Measurements from ENCODE around the gene GRIP2.

Gene GRIP2

DNA sequence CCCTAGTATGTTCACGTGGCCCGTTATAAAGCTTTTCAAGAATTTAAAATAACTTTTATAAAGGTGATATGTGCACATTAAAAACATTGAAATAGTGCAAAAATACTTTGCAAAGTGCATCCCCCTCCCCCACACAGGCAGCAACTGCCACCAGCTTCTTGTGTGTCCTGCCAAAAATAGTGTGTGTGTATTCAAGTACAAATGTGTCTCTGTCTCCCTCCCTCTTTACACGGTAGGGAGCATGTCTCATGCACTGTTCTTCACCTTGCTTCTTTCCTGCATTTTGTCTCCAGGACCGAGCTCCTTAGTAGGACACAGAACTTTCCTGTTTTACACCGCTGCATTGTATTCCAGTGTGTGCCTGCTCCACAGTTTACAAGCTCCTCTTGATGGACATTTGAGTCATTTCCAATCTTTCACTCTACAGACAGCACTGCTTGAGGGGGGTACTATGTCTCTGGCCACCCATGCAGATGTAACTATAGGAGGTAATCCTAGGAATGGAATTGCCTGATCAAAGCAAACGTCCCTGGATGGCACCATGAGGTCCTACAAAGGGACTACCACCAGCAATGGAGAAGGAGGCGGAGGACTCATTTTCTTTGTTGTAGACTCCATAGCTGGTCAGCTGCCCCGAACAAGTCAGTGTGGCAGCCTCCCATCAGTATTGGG is 85.4 kb downstream of the GRIP2 start:
- H3K36me3 ChIP-seq (ENCODE audit: insufficient read depth, low read length): no peaks in the 10 kb centered on the region

DNA sequence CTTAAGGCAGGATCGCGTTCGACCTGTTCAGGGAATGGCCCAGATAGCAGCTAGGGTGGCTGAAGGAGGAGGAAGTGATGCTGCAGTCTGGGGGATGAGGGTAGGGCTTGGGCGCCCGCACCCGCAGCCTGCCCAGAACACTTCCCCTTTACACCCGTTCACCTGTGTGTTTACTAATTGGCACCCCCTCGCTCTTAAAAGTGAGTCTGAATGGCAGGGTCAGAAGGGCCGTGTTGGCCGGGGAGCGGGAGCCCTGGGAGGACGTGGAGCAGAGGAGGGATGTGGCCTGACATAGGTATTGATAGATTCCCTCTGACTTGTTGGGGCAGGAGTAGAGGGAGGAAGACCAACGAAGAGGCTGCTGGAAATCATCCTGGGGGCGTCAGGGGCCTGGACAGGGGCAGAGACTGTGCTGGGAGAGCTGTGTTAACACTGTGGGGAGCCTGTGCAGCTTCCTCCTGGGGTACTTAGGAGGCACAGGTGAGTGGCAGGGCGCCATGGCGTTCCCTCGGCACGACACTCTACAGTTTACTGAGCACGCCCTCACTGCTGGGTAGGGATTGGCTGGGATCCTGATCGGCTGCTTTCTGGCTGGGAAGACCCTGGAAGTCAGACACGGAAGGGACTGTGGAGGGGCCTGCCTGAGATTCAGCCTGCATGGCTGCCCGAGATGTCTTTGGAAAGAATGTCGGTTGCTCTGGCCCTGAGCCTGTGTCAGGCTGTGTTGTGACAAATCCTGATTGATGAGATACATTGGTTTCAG is 86.1 kb downstream of the GRIP2 start:
- Histone ChIP-seq H3K9me3 (ENCODE audit: low read length) (no peaks in the 10 kb centered on the region), H3K4me1 (ENCODE audit: insufficient read depth, low read length) (peaks cover 21% of the 10 kb centered on the region), H3K27me3 (ENCODE audit: insufficient read depth, low read length) (no peaks in the 10 kb centered on the region), H3K4me3 (ENCODE audit: low read length) (no peak overlapping the region), H2AFZ (ENCODE audit: low read depth, low read length) (no peak overlapping the region), H3K36me3 (ENCODE audit: insufficient read depth, low read length) (no peaks in the 10 kb centered on the region)

More for the DNA sequence above, 85.4 kb downstream of the GRIP2 start:
- H3K4me1 ChIP-seq (ENCODE audit: insufficient read depth, low read length): peaks cover 21% of the 10 kb centered on the region
- H2AFZ ChIP-seq (ENCODE audit: low read depth, low read length): no peak overlapping the region
- H3K4me3 ChIP-seq (ENCODE audit: low read length): no peak overlapping the region
- no peaks in the 10 kb centered on the region for H3K9me3 ChIP-seq (ENCODE audit: low read length)
- H3K27me3 ChIP-seq (ENCODE audit: insufficient read depth, low read length): no peaks in the 10 kb centered on the region

DNA sequence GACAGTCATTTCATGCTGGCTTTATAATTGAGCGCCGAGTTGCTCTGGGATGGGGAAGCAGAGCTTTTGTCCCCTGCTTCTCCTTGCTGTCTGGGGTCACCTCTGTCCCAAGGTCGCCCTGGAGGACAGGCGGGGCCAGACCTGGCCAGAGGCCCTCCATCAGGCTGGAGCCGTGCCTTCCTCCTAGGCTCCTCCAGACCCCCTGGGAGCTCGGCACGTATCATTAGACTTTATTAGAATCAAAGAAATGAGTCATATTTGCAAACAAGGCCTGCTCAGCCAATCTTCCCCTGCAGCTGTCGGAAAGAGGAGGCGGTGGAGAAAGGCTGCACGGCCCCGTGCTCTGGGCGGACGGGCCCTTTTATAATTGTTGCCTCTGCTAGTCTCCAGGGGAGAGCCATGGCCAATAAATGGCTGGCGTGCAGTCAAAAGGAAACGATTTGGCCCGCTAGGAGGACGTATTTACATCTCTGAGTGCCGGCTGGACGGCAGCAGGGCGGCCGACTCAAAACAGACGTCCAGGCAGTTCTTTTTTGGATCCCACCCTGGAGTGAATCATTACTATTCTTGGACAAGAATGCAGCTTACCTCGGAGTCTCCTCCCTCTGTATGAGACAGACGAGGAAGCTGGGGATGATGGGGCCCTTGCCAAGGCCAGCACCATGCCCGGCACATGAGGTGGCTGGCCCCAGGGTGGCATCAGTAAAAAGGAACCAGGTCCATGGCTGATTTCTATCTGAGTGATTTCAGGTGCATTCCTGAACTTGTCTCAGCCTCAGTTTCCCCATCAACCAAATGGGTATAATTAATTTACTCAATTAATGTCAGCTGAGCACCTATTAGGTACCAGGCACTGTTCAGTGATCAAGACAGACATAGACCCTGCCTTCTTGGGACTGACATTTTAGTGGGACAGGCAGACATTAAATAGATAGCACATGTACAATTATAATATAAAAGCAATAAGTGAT is 87.1 kb downstream of the GRIP2 start:
- peak overlapping the region; percentile 29 for H2AFZ ChIP-seq (ENCODE audit: low read depth, low read length)
- H3K4me3 ChIP-seq (ENCODE audit: low read length): peak overlapping the region; percentile 23
- H3K36me3 ChIP-seq (ENCODE audit: insufficient read depth, low read length): no peaks in the 10 kb centered on the region
- no peaks in the 10 kb centered on the region for H3K27me3 ChIP-seq (ENCODE audit: insufficient read depth, low read length)
- H3K9me3 ChIP-seq (ENCODE audit: low read length): peaks cover 2% of the 10 kb centered on the region
- H3K4me1 ChIP-seq (ENCODE audit: insufficient read depth, low read length): peaks cover 21% of the 10 kb centered on the region

DNA sequence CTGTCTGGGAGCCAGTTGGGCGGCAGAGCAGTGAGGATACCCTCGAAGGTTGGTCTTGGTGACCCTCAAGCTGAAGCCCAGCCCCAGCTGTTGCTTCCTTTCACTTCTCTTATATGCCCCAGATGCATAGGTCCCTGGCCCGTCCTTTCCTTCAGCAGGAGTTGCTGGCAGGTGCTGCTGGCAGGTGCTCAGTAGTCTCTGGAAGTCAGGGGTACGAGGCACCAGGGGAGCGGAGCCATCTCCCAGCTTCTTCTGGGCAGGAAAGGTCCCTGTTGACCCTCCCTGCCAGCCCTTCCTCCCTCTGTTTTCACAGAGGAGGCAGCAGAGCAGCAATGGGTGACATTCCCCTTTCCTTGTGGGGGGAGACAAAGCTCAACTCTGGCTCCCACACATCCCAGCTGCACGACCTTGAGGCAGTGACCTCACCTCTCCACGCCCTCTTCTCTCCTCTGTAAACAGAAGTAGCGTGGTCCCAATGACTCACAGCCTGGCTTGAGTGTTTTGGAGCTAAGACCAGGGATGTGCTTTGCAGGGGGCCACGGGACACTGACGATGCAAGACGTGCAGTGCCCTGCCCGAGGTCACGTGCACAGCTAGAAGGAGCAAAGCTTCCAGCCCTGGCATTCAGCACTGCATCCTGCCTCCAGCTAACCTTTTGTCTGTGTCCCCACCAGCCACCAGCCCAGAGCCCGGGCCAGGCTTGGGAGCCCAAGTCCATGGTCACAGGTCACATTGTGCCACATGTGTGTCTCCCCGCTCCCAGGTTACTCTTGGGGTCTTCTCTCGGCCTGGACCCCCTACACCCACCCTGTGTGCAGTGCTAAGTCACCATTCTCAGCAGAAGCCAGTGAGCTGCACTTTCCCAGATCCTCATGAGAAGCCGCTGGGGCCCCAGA is 88.0 kb downstream of the GRIP2 start:
- Histone ChIP-seq H2AFZ (ENCODE audit: low read depth, low read length) (peak overlapping the region; percentile 29), H3K9me3 (ENCODE audit: low read length) (peaks cover 7% of the 10 kb centered on the region), H3K4me1 (ENCODE audit: insufficient read depth, low read length) (peaks cover 21% of the 10 kb centered on the region), H3K4me3 (ENCODE audit: low read length) (no peak overlapping the region), H3K27me3 (ENCODE audit: insufficient read depth, low read length) (no peaks in the 10 kb centered on the region), H3K36me3 (ENCODE audit: insufficient read depth, low read length) (peaks cover 3% of the 10 kb centered on the region)

DNA sequence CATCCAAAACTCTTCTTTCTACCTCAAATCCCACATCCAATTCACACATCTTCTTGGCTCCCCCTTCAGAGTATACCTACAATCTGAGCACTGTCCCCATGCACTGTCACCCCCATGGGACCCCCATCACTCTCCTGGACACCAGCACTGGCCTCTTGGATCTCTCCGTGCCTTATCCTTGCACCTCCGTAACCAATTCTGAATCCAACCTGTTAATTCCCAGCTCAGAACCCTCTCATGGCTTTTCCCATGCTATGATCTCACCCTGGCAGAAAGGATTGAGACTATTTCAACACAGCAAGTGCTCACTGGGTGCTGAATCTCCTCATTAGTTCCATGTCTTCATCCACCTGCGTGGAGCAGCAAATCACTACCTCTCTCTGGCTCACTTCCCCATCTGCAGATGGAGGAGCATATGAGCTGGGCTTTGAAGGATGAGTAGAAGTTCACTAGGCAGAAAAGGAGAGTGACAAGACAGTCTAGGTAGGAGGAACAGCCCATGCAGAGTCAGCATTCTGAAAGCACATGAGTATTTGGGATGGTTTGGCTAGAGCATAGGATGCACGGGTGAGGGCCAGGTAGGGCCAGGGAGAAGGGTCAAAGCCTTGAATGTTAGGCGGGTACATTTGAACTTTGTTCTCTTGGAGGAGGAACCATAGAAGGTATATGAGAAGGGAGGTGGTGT is 89.1 kb downstream of the GRIP2 start:
- Histone ChIP-seq H3K9me3 (ENCODE audit: low read length) (peaks cover 7% of the 10 kb centered on the region), H3K36me3 (ENCODE audit: insufficient read depth, low read length) (peaks cover 6% of the 10 kb centered on the region), H3K27me3 (ENCODE audit: insufficient read depth, low read length) (no peaks in the 10 kb centered on the region), H2AFZ (ENCODE audit: low read depth, low read length) (no peak overlapping the region), H3K4me3 (ENCODE audit: low read length) (no peak overlapping the region), H3K4me1 (ENCODE audit: insufficient read depth, low read length) (peaks cover 21% of the 10 kb centered on the region)

DNA sequence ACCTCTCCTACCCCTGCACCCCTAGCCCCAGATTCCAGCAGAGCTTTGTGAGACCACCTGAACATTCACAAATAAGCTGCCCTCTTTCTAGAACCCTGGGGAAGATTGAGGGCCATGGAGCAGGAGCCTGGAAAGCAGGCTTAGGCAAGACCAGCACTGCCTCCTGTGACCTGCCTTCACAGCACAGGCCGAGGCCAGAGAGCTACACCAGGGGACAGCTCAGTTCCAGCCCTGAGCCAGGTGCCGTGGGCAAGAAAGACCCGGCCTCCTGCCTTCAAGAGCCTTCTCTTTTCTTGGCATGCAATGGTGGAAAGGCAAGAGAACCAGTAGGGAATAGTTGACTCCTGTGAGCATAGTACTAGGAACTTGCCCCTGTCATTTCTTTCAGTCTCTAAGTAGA is 89.6 kb downstream of the GRIP2 start:
- Histone ChIP-seq H2AFZ (ENCODE audit: low read depth, low read length) (no peak overlapping the region), H3K27me3 (ENCODE audit: insufficient read depth, low read length) (no peaks in the 10 kb centered on the region), H3K4me1 (ENCODE audit: insufficient read depth, low read length) (peaks cover 21% of the 10 kb centered on the region), H3K36me3 (ENCODE audit: insufficient read depth, low read length) (peaks cover 11% of the 10 kb centered on the region), H3K9me3 (ENCODE audit: low read length) (peaks cover 7% of the 10 kb centered on the region), H3K4me3 (ENCODE audit: low read length) (no peak overlapping the region)

DNA sequence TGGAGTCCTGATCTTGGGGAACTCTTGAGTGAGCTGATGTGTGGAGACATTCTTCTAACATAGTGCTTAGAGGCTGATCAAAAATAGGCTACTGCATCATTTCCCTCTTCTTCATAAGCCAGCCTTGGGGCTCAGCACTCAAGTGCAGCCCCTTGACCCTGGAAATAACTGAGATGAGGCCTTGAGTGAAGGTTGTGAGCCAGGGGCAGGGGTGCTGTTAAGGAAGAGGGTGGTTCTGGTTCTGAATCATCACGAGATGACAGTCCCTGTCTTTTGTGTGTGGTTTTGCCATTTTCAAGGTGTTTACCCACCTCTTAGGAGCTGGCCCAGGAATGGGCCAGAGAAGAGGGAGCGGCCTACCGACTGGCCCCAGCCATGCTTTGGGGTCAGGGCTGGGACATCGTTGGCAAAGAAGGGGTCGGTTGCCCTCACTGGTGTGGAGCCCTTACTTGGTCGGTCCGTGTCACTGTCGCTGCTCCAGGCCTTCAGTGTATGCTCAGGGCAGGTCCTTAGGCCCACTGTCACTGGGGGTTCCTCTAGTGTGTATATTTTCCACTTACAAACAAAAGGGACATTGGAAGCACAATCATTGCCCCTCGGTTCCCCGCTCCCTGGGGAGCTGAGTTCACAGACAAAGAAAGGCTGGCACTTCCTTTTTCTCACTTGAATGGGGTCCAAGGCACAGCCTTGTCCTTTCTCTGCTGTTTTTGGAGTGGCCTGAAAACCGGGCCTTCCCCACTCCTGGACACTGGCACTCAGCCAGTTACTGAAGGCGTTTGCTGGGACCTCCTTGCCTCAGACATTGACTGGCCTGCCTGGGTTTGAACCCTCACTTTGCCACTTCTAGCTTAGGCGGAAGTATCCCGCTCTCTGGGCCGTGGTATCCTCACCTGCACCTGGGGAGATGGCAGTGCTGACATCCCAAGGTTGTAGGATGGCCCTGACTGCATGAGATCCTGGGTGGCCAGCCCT is 91.1 kb downstream of the GRIP2 start:
- H3K4me1 ChIP-seq (ENCODE audit: insufficient read depth, low read length): peaks cover 18% of the 10 kb centered on the region
- peaks cover 9% of the 10 kb centered on the region for H3K9me3 ChIP-seq (ENCODE audit: low read length)
- H2AFZ ChIP-seq (ENCODE audit: low read depth, low read length): no peak overlapping the region
- H3K36me3 ChIP-seq (ENCODE audit: insufficient read depth, low read length): peaks cover 11% of the 10 kb centered on the region
- no peak overlapping the region for H3K4me3 ChIP-seq (ENCODE audit: low read length)
- H3K27me3 ChIP-seq (ENCODE audit: insufficient read depth, low read length): no peaks in the 10 kb centered on the region

DNA sequence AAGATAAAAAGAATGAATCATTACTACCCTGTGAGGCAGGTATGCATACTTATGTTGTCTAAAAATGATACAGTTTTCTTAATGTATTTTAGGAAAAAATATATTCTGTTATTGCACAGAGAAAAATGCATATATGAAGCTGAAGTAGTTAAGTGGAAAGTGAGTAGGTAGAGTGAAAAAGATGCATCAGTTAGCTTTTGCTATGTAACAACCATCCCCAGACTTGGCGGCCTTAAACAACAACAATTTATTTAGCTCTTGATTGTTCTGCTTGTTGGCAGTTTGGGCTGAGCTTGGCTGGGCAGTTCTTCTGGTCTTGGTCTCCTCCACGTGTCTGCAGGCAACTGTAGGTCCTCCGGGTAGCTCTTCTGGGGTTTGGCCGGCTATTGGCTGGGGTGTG is 92.1 kb downstream of the GRIP2 start:
- Histone ChIP-seq H3K9me3 (ENCODE audit: low read length) (peaks cover 9% of the 10 kb centered on the region), H3K36me3 (ENCODE audit: insufficient read depth, low read length) (peaks cover 11% of the 10 kb centered on the region), H3K4me1 (ENCODE audit: insufficient read depth, low read length) (peaks cover 14% of the 10 kb centered on the region), H2AFZ (ENCODE audit: low read depth, low read length) (no peak overlapping the region), H3K4me3 (ENCODE audit: low read length) (no peak overlapping the region), H3K27me3 (ENCODE audit: insufficient read depth, low read length) (no peaks in the 10 kb centered on the region)

DNA sequence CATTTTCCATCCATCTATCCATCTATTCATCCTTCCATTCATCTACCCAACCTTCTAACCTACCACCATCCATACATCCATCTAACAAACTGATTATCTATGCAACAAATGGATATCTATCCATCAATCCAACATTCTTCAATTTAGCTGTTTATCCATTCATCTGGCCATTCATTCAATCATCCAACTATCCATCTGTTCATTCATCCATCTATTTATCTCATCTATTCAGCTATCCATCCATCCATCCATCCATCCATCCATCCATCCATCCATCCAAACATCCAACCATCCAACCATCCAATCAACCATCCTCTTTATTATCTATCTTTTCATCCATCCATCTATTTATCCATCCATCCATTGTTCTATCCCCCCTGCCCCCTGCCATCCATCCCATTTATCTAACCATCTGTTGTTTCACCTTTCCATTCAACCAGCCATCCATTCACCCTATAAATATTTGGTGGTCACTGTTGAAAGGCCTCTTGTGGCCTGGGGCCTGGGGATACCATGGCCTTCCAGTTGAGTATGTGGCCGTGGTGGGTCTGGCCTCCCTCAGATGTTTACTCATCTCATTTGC is 93.1 kb downstream of the GRIP2 start:
- no peaks in the 10 kb centered on the region for H3K27me3 ChIP-seq (ENCODE audit: insufficient read depth, low read length)
- peaks cover 11% of the 10 kb centered on the region for H3K36me3 ChIP-seq (ENCODE audit: insufficient read depth, low read length)
- H3K9me3 ChIP-seq (ENCODE audit: low read length): peaks cover 9% of the 10 kb centered on the region
- H3K4me1 ChIP-seq (ENCODE audit: insufficient read depth, low read length): peaks cover 4% of the 10 kb centered on the region
- H2AFZ ChIP-seq (ENCODE audit: low read depth, low read length): no peak overlapping the region
- no peak overlapping the region for H3K4me3 ChIP-seq (ENCODE audit: low read length)

DNA sequence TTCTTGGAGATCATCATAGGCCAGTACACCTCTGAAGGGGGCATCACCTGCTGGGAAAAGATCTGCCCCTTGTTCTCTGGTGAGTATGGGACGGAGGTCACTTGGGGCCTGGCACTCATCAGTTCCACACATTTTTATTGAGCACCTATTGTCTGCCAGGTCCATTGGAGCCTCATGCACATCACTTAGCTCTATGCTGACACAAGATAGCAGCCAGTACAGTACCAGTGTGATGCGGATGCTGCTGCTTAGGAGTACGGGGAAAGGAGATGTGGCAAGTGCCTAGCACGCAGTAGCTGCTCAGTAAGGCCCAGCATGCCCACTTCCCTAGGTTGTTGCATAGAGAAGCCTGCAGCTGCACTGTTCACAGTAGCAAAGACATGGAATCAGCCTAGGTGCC is 94.4 kb downstream of the GRIP2 start:
- Histone ChIP-seq H3K9me3 (ENCODE audit: low read length) (peaks cover 9% of the 10 kb centered on the region), H2AFZ (ENCODE audit: low read depth, low read length) (no peak overlapping the region), H3K27me3 (ENCODE audit: insufficient read depth, low read length) (no peaks in the 10 kb centered on the region), H3K4me1 (ENCODE audit: insufficient read depth, low read length) (peaks cover 6% of the 10 kb centered on the region), H3K4me3 (ENCODE audit: low read length) (no peak overlapping the region), H3K36me3 (ENCODE audit: insufficient read depth, low read length) (peaks cover 11% of the 10 kb centered on the region)

DNA sequence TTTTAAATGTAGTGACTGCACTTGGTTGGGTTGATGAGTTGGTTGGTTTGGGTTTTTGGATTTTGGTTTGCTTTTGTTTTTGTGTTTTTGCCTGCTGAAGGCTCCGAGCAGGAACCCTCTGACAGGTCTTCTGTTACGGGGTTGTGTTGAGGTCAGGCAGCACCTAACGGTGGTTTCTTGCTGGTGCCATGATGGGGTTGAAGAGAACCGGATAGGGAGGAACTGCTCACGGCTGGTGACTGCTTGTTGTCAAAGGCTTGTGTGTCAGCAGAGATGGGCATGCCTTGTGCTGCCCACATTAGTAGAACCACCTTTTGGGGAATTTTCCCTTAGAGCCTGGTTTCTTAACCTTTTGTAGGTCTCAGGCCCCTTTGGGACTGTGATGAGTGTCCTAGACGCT is 95.8 kb downstream of the GRIP2 start:
- H2AFZ ChIP-seq (ENCODE audit: low read depth, low read length): no peak overlapping the region
- H3K4me1 ChIP-seq (ENCODE audit: insufficient read depth, low read length): peaks cover 19% of the 10 kb centered on the region
- peaks cover 11% of the 10 kb centered on the region for H3K36me3 ChIP-seq (ENCODE audit: insufficient read depth, low read length)
- H3K9me3 ChIP-seq (ENCODE audit: low read length): peaks cover 9% of the 10 kb centered on the region
- no peaks in the 10 kb centered on the region for H3K27me3 ChIP-seq (ENCODE audit: insufficient read depth, low read length)
- H3K4me3 ChIP-seq (ENCODE audit: low read length): no peak overlapping the region

All from neuron (in vitro differentiated cells).